NOMO-1 treated with DMSO at 0.1 percent for 48 hours (cell line): Measurements from ENCODE around the gene SMIM14.
"Not testable (repeated sequence)": the region's sequence is repeated elsewhere in the genome, so short reads cannot be mapped to it uniquely, and the experiment has no call there.

Experiments
- DNase-seq: peaks from one replicate; lab custom pipeline; 2025; ENCODE audit not compliant: unreplicated experiment; lab: John Stamatoyannopoulos, UW

Gene SMIM14

GRCh38 chr4:39638354-39639239 is at the start of gene SMIM14:
TSS of gene SMIM14 (minus strand) at chr4:39638865. CDS start at chr4:39605145, 33,720 bp downstream.
- peak; percentile 95 for DNase-seq

GRCh38 chr4:39687014-39687413 is 48.3 kb upstream of the SMIM14 start:
- DNase-seq, result peak; percentile 49

GRCh38 chr4:39685990-39686389 is 47.3 kb upstream of the SMIM14 start:
- no peak for DNase-seq

GRCh38 chr4:39682138-39682537 is 43.5 kb upstream of the SMIM14 start:
- DNase-seq, result peak; percentile 77

- not testable (repeated sequence) for DNase-seq
Observed at GRCh38 chr4:39681003-39681402, 42.3 kb upstream of the SMIM14 start.

GRCh38 chr4:39675681-39676080 is 37.0 kb upstream of the SMIM14 start:
- not testable (repeated sequence) for DNase-seq

GRCh38 chr4:39670296-39670695 is 31.6 kb upstream of the SMIM14 start:
- DNase-seq, result not testable (repeated sequence)

- DNase-seq, result no peak
Observed at GRCh38 chr4:39668887-39669286, 30.2 kb upstream of the SMIM14 start.

- no peak for DNase-seq
Observed at GRCh38 chr4:39667706-39668105, 29.0 kb upstream of the SMIM14 start.

- DNase-seq, result no peak
Observed at GRCh38 chr4:39664828-39665731, 26.4 kb upstream of the SMIM14 start.

- no peak for DNase-seq
Observed at GRCh38 chr4:39662683-39663082, 24.0 kb upstream of the SMIM14 start.

GRCh38 chr4:39660757-39661156 is 22.1 kb upstream of the SMIM14 start:
- no peak for DNase-seq

- no peak for DNase-seq
Observed at GRCh38 chr4:39660045-39660444, 21.4 kb upstream of the SMIM14 start.

- DNase-seq, result no peak
Observed at GRCh38 chr4:39658756-39659155, 20.1 kb upstream of the SMIM14 start.

- DNase-seq, result peak; percentile 62
Observed at GRCh38 chr4:39657465-39657864, 18.8 kb upstream of the SMIM14 start.

GRCh38 chr4:39656638-39657037 is 18.0 kb upstream of the SMIM14 start:
- DNase-seq, result not testable (repeated sequence)

- no peak for DNase-seq
Observed at GRCh38 chr4:39655876-39656275, 17.2 kb upstream of the SMIM14 start.

GRCh38 chr4:39655211-39655610 is 16.5 kb upstream of the SMIM14 start:
- DNase-seq, result no peak

GRCh38 chr4:39651586-39651985 is 12.9 kb upstream of the SMIM14 start:
- not testable (repeated sequence) for DNase-seq

- DNase-seq, result no peak
Observed at GRCh38 chr4:39649639-39650265, 11.1 kb upstream of the SMIM14 start.
